ENCODE measurements around the gene FHIP1A. TPM values are rescaled to one million over a fixed set of nuclear protein-coding genes. Genes with fewer than 3 reads are reported as not detected.

FHIP1A gene
- total RNA-seq, 1 experiment from 2014 or later, result 24.9 TPM

DNA sequence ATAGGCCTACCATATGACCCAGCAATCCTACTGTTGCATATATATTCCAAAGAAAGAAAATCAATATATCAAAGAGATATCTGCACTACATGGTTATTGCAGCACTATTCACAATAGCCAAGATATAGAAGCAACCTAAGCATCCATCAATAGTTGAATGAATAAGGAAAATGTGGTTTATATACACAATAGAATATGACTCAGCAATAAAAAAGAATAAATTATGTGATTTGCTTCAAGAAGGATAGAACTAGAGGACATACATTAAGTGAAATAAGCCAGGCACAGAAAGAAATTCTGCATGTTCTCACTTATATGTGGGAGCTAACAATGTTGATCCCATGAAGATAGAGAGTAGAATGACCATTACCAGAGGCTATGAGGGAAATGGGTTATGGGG is 13.1 kb upstream of the FHIP1A start:
- no peak overlapping the region for H3K9ac ChIP-seq (ENCODE audit: extremely low read depth, insufficient read length, low read length)
- no peak overlapping the region for H2BK5ac ChIP-seq (ENCODE audit: insufficient read length, low read length)
- Mint-ChIP-seq H3K36me3 (ENCODE audit: insufficient read depth in 1 of 3, low read depth in 3 of 3) (peaks cover 2 to 19% (median 15%) of the 10 kb centered on the region in 3 experiments), H3K27me3 (ENCODE audit: low read depth) (no peaks in the 10 kb centered on the region; the same call in 1 of the 2 replicates), H3K27ac (no peak overlapping the region), H3K4me1 (no peaks in the 10 kb centered on the region), H3K4me3 (no peak overlapping the region), H3K9me3 (peaks cover 5 to 8% of the 10 kb centered on the region in 2 experiments; a peak in 4 of 5 replicates)
- no peaks in the 10 kb centered on the region for H3K23me2 ChIP-seq (ENCODE audit: insufficient read length, low read depth, low read length, poor library complexity, severe bottlenecking)
- no peaks in the 10 kb centered on the region for H3K4me1 ChIP-seq (ENCODE audit: insufficient read depth, low read length)
- no peak overlapping the region for H4K8ac ChIP-seq (replicated peaks; ENCODE audit: insufficient read length, low read depth, low read length)
- H3K27me3 ChIP-seq (ENCODE audit: insufficient read depth, low read length), result no peaks in the 10 kb centered on the region
- no peak overlapping the region for H3K23ac ChIP-seq (ENCODE audit: insufficient read length, low read depth, low read length)
- H3K79me2 ChIP-seq (ENCODE audit: insufficient read depth, low read length), result no peaks in the 10 kb centered on the region
- no peak overlapping the region for H2AK5ac ChIP-seq (ENCODE audit: insufficient read length, low read length)
- H2BK15ac ChIP-seq (ENCODE audit: low read depth, low read length), result no peak overlapping the region
- no peak overlapping the region for H3K4me2 ChIP-seq (ENCODE audit: insufficient read depth, insufficient read length, low read length)
- H4K20me1 ChIP-seq (ENCODE audit: control insufficient read depth, insufficient read depth, insufficient read length), result no peaks in the 10 kb centered on the region
- DNase-seq, result no peak
- no peak overlapping the region for H2AFZ ChIP-seq (ENCODE audit: low read length)
- H3K27ac ChIP-seq (ENCODE audit: insufficient read length, low read depth, low read length), result no peak overlapping the region
- H3K18ac ChIP-seq (ENCODE audit: insufficient read length, low read depth, low read length), result no peak overlapping the region
- no peak overlapping the region for H2BK120ac ChIP-seq (ENCODE audit: low read depth, low read length, poor library complexity, severe bottlenecking)
- H3K14ac ChIP-seq (ENCODE audit: insufficient read depth, low read length), result no peak overlapping the region
- H3T11ph ChIP-seq (ENCODE audit: low read length), result no peak overlapping the region
- no peak overlapping the region for H3K56ac ChIP-seq (ENCODE audit: insufficient read length, low read depth, low read length)
- H3K9me3 ChIP-seq (ENCODE audit: control insufficient read depth, low read depth, low read length), result no peaks in the 10 kb centered on the region
- H4K91ac ChIP-seq (ENCODE audit: insufficient read length, low read depth, low read length), result no peak overlapping the region
- TF ChIP-seq, protein P1, sequence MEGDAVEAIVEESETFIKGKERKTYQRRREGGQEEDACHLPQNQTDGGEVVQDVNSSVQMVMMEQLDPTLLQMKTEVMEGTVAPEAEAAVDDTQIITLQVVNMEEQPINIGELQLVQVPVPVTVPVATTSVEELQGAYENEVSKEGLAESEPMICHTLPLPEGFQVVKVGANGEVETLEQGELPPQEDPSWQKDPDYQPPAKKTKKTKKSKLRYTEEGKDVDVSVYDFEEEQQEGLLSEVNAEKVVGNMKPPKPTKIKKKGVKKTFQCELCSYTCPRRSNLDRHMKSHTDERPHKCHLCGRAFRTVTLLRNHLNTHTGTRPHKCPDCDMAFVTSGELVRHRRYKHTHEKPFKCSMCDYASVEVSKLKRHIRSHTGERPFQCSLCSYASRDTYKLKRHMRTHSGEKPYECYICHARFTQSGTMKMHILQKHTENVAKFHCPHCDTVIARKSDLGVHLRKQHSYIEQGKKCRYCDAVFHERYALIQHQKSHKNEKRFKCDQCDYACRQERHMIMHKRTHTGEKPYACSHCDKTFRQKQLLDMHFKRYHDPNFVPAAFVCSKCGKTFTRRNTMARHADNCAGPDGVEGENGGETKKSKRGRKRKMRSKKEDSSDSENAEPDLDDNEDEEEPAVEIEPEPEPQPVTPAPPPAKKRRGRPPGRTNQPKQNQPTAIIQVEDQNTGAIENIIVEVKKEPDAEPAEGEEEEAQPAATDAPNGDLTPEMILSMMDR (conservative IDR thresholded peaks at IDR 0.05), result no peak
- no peak overlapping the region for H3K4ac ChIP-seq (ENCODE audit: low read depth, low read length)
- no peak overlapping the region for H2BK20ac ChIP-seq (ENCODE audit: low read depth, low read length, poor library complexity, severe bottlenecking)
- no peak overlapping the region for H4K5ac ChIP-seq (ENCODE audit: insufficient read length, low read depth, low read length)
- no peaks in the 10 kb centered on the region for H3K79me1 ChIP-seq (ENCODE audit: insufficient read depth, low read depth, low read length, poor library complexity, severe bottlenecking)
- no peak overlapping the region for H2BK12ac ChIP-seq (ENCODE audit: insufficient read length, low read depth, low read length)

Data from H9 (cell line).